NCI-H345 (cell line): ENCODE data around the gene TLR9.

Source experiments
- DNase-seq: peaks from one replicate; lab custom pipeline; 2025; lab: John Stamatoyannopoulos, UW

The TLR9 gene

DNA sequence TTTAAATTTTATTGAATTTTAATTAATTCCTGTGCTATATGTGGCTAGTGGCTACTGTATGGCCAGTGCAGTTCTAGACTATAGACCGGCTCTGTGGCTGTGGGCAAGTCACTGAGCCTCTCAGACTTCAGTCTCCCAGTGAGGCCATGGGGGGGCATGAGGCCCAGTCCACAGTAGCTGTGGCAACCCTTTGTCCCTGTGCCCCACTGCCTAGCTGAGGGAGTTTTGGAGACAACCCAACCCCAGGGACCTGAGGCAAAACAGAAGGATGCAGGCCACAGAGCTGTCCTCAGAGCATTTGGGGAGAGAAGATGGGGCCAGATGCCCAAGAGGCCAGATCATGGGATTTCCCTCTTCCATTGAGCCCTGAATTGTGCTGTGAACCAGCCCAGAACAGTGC is 52.3 kb downstream of the TLR9 start:
- DNase-seq = no peak

DNA sequence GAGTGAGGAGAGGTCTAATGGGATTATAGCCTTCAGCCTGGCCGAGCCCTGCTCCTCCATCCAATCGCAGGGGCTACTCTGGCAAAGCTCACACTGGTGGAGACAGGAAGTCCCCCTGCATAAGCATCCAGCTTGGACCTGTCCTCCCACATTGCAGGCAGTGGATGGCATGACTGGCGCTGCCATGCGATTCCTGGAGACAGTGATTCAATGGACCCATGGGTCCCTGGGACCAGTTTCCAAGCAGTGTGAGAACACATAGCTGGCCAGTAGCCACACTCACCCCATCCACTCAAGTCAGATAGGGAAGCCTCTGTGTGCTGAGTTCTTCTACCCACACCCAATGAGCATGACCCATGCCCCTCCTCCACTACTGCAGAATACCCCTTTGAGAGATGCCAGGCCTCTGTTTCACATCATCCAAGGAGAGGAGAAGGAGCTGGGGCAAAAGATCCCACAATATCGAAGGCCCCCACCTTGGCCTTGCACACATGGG is 53.1 kb downstream of the TLR9 start:
- no peak for DNase-seq

DNA sequence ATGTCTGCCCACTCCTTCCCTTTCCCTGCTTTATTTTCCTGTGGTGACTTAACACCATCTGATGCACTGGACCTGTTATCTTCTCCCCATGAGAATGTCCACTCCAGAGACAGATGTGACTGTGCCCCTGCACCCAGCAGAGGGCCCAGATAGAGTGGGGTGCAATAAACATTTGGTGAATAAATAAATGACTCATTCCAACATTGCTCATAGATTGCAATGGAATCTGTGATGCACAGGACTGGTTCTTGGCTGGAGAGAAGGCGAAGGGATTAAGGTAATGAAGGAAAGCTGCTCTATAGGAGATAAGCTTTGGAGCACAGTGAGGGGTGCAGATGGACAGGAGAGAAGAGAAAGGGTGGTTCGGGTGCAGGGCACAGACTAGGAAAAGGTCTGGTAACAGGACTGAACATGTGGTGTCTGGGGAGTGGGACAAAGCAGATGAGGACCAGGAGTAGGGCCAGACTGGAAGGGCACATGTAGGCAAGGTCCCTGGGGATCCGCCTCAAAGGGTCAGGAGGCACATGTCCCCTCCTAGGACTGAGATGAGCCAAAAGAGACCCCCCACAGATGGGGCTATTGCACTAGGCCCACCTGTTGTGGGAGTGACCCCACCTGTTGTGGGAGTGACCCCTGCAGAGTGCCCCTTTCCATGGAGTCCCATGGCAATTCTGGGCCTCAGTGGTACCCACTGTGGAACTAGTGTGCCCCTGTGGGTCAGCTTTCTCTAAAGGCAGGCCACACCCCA is 53.8 kb downstream of the TLR9 start:
- DNase-seq = no peak
